IgD-negative memory B cell (primary cell): ENCODE data around the gene OR6Q1. TPM values are rescaled to one million over a fixed set of nuclear protein-coding genes. Genes with fewer than 3 reads are reported as not detected.

Source experiments
- H3K27ac Mint-ChIP-seq, 3 donors: one replicate each; pipeline ENCODE4 v1.8.0; 2020 to 2022; ENCODE audit warnings: mild to moderate bottlenecking in 3 of 3, mixed read lengths in 3 of 3, moderate library complexity in 1 of 3
- H3K27me3 Mint-ChIP-seq: one replicate; pipeline ENCODE4 v1.8.0; 2021; ENCODE audit warnings: mixed read lengths
- H3K36me3 Mint-ChIP-seq: one replicate; pipeline ENCODE4 v1.8.0; 2020; ENCODE audit warnings: mild to moderate bottlenecking, mixed read lengths
- H3K4me1 Mint-ChIP-seq, 3 donors: one replicate each; pipeline ENCODE4 v1.8.0; 2020 to 2022; ENCODE audit warnings: mixed read lengths in 3 of 3, mild to moderate bottlenecking in 1 of 3
- H3K4me3 Mint-ChIP-seq, 4 donors: one replicate each; pipeline ENCODE4 v1.8.0; 2020 to 2022; ENCODE audit warnings: mild to moderate bottlenecking in 4 of 4, mixed read lengths in 4 of 4, moderate library complexity in 3 of 4
- H3K9me3 Mint-ChIP-seq, 3 donors: one replicate each; pipeline ENCODE4 v1.8.0; 2020 to 2021; ENCODE audit warnings: mixed read lengths in 3 of 3, mild to moderate bottlenecking in 1 of 3
- polyA plus RNA-seq: library from polyadenylated mRNA; unstranded; fragments of 300-500 nt; fragmentation: Illumina TruSeq; gene quantifications from one replicate; pipeline ENCODE4 v1.2.3, GENCODE V29; 2021

The OR6Q1 gene
- polyA plus RNA-seq, 1 donor from 2014 or later, result not detected

DNA sequence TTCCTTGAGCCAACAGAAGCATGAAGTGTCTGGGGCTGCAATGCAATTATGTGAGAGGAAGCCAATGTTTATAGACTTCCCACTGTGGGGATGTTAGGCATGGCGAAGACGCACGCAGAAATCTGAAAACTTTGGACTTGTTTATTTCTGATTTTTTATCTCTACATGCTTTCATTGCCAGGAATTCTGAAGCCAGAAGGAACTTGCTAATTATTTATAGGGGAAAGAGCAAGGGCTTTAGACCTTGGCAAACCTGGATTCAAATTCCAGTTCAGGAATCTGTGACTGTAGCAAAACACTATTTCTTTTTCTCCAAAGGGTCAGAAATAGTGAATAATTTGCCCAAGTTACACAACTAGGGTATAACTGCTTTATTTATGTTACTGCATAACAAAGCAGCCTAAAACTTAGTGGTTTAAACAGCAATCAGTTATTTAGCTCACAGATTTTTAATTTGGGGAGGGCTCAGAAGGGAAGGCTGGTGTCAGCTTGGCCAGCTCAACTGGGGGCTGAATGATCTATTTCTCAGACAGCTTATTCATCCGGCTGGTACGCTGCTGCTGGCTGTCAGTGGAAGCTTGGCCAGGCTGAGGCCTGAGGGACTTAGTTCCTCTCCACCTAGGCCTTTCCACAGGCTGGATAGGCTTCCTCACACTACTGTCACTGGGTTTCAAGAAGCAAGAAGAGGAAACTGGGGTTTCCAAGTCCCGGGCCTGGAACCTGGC lies 1.9 kb upstream of the OR6Q1 start:
- H3K36me3 Mint-ChIP-seq, result no peaks in the 10 kb centered on the region
- H3K9me3 Mint-ChIP-seq, result peaks cover 4 to 8% (median 6%) of the 10 kb centered on the region in 3 donors
- no peaks in the 10 kb centered on the region for H3K4me1 Mint-ChIP-seq
- H3K27ac Mint-ChIP-seq, result no peak overlapping the region
- H3K4me3 Mint-ChIP-seq, result no peak overlapping the region
- peaks cover 5% of the 10 kb centered on the region for H3K27me3 Mint-ChIP-seq

DNA sequence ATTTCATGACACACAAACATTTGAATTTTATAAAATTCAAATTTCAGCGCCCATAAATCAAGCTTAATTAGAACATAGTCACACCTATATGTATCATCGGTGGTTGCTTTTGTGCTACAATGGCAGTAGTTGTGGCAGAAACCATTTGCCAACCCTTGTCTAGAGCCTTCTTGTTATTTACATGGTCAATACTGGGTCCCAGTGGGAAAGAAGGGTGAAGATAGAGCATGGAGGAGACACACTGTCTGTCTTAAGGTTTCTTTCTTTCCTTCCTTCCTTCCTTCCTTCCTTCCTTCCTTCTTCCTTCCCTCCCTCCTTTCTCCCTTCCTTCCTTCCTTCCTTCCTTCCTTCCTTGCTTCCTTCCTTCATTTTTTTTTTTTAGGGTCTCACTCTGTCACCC lies 3.7 kb downstream of the OR6Q1 start:
- Mint-ChIP-seq H3K9me3 (peaks cover 11 to 21% (median 12%) of the 10 kb centered on the region in 3 donors), H3K27me3 (peaks cover 1% of the 10 kb centered on the region), H3K27ac (no peak overlapping the region), H3K4me1 (no peaks in the 10 kb centered on the region), H3K36me3 (peaks cover 2% of the 10 kb centered on the region), H3K4me3 (no peak overlapping the region)

DNA sequence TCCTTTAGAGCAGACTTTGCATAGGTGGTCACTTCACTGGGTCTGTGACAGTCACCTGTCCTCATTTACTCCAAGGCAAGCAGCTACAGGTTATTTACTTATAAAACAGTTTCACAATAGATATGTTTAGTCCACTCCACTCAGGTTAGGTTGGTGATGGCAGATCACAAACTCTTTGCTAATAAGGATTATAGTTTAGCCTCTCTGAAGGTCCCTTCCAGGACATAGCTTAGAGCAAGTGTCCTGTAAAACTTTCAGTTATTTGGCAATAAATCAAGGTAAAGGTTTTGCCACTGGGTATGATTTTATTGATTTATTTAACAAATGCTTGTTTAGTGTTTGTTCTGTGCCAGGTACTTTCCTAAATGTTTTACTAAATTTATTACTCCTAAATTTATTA lies 8.8 kb downstream of the OR6Q1 start:
- H3K36me3 Mint-ChIP-seq, result peaks cover 2% of the 10 kb centered on the region
- peaks cover 6 to 18% (median 7%) of the 10 kb centered on the region in 3 donors for H3K9me3 Mint-ChIP-seq
- no peaks in the 10 kb centered on the region for H3K4me1 Mint-ChIP-seq
- no peak overlapping the region for H3K27ac Mint-ChIP-seq
- peaks cover 6% of the 10 kb centered on the region for H3K27me3 Mint-ChIP-seq
- no peak overlapping the region for H3K4me3 Mint-ChIP-seq

DNA sequence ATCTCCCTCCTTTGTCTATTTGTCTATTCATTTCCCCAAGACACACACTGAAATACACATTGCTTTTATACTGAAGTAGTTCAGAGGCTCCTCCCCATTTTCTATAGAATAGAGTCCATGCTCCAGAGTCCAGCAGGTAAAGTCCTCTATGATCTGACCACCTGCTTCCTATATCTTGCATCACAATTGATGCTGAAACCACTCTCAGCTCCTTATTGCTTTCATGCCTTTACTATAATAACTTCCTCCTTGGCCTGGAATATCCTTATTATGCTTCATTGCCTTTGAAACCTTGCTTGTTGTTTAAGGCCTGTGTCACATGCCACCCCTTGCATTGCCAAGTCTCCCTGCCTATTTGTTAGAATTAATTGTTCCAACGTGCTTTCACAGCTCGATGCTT lies 12.6 kb downstream of the OR6Q1 start:
- Mint-ChIP-seq H3K4me3 (no peak overlapping the region), H3K9me3 (peaks cover 0 to 4% (median 3%) of the 10 kb centered on the region in 3 donors), H3K36me3 (no peaks in the 10 kb centered on the region), H3K27ac (no peak overlapping the region), H3K4me1 (no peaks in the 10 kb centered on the region), H3K27me3 (peaks cover 6% of the 10 kb centered on the region)

DNA sequence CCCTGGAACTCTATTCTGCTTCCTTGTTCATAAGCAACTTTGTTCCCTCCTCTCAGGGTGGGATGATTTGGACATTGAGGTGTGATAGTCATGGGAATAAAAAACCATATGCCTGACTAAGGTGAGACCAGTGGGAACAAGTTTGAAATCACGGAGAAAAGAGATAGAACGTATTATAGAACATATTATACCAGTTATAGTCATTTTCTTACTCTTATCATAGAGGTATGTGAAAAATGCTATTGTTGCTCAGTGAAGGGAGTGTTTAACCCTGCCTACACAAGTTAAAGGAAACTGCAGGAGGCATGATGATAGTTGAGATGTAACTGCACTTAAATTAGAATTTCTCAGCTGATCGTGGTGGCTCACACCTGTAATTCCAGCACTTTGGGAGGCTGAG lies 15.5 kb downstream of the OR6Q1 start:
- H3K27ac Mint-ChIP-seq, result no peak overlapping the region
- peaks cover 4% of the 10 kb centered on the region for H3K27me3 Mint-ChIP-seq
- peaks cover 0 to 4% (median 3%) of the 10 kb centered on the region in 3 donors for H3K9me3 Mint-ChIP-seq
- no peaks in the 10 kb centered on the region for H3K4me1 Mint-ChIP-seq
- no peaks in the 10 kb centered on the region for H3K36me3 Mint-ChIP-seq
- no peak overlapping the region for H3K4me3 Mint-ChIP-seq

DNA sequence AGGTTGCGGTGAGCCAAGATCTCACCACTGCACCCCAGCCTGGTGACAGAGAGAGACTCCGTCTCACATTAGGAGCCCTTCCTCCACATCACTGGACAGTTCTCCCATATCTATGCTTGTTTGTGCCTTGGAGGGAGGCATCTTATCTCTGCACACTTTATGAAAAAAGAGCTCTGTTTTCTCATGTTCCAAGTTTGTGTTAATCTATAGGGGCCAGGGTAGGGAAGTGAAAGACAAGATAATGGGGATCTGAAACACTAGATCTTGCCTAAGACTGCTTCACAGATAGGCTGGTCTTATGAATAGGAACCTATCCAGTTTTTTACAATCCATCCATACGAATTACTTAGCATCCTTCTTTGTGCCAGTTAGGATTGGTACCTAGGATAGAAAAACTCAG lies 17.1 kb downstream of the OR6Q1 start:
- H3K4me1 Mint-ChIP-seq, result no peaks in the 10 kb centered on the region

DNA sequence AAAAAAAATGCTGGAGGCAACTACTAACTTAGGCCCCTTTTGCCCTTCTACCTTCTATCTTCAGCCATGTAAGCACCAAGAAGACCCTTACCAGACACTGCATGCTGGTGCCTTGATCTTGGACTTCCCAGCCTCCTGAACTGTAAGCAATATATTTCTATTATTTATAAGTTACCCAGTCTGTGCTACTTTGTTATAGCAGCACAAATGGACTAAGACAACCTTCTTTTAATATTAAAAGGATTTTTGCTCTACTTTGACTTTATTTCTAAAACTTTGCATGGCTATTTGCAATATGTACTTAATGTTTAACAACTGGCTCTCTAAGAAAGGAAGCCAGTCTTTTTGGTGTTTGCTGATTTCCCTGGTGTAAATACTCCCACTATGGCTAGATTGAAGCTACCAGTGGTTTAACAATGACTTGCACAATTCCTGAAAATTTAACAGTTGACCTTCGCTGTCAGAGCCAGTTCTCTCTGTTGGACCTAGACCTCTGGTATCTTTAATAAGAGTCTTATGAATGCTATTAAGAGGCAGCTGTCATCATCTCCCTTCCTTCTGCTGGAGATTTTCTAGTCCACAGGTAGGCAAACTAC lies 25.2 kb downstream of the OR6Q1 start:
- Mint-ChIP-seq H3K27ac (no peak overlapping the region), H3K27me3 (no peaks in the 10 kb centered on the region), H3K4me3 (no peak overlapping the region), H3K4me1 (no peaks in the 10 kb centered on the region), H3K36me3 (no peaks in the 10 kb centered on the region), H3K9me3 (peaks cover 0 to 2% (median 0%) of the 10 kb centered on the region in 3 donors)

More for the DNA sequence above, 17.1 kb downstream of the OR6Q1 start:
- peaks cover 2% of the 10 kb centered on the region for H3K27me3 Mint-ChIP-seq
- H3K4me3 Mint-ChIP-seq, result no peak overlapping the region
- peaks cover 0 to 3% (median 2%) of the 10 kb centered on the region in 3 donors for H3K9me3 Mint-ChIP-seq
- no peak overlapping the region for H3K27ac Mint-ChIP-seq
- no peaks in the 10 kb centered on the region for H3K36me3 Mint-ChIP-seq

DNA sequence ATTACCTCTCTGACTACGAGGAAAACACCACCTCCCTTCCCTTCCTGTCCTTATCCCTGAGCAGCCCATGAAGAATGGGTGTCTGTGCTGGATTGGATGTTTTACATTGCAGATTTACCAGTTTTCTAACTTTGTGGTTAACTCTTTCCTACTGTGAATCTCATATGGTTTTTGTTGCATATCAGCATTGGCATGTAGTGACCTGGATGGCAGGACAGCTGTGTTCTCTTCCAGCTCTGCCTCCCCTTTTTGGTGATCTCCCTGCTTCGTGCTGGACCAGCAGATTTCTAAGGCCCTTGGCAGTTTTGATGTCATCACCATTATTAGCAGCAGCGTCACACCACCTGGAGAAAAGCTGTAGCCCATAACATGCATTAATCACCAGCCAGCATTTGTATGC lies 26.7 kb downstream of the OR6Q1 start:
- H3K36me3 Mint-ChIP-seq, result no peaks in the 10 kb centered on the region
- no peak overlapping the region for H3K27ac Mint-ChIP-seq
- H3K27me3 Mint-ChIP-seq, result no peaks in the 10 kb centered on the region
- no peak overlapping the region for H3K4me3 Mint-ChIP-seq
- H3K4me1 Mint-ChIP-seq, result no peaks in the 10 kb centered on the region
- peaks cover 0 to 2% (median 0%) of the 10 kb centered on the region in 3 donors for H3K9me3 Mint-ChIP-seq

DNA sequence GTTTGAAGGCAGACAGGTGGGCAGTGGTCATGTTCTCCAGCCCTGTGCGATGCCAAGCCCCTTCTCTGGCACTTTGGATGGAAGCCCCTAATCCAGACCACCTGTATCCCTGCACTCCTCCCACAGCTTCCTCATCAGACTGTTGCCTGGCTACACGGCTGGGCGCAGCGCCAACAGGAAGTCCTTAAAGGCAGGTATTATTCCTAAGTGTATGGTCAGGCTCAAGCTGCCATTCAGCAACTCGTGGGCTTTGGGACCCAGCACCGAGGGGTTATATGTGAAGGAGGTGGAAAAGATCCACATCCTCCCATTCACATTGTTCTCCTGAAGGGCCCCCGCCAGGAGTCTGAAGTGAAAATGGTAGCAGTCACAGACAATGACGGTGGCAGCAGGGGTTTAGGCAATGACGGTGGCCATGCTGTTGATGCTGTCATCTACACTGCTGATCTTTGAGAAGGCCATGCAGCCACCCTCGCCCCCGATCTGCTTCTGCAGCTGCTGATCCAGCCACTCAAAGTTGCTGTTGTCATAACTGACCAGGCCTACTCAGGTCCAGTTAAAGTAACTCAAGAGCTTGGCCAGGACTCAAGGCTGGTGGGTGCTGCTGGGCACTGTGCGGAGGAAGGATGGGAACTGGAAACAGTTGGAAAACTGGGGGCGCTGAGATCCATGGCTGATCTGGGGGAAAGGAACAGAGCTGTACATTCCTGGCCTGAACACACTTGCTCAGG lies 27.7 kb downstream of the OR6Q1 start:
- no peak overlapping the region for H3K27ac Mint-ChIP-seq
- no peaks in the 10 kb centered on the region for H3K4me1 Mint-ChIP-seq
- H3K36me3 Mint-ChIP-seq, result no peaks in the 10 kb centered on the region
- H3K4me3 Mint-ChIP-seq, result no peak overlapping the region
- H3K9me3 Mint-ChIP-seq, result peaks cover 0 to 2% (median 0%) of the 10 kb centered on the region in 3 donors
- H3K27me3 Mint-ChIP-seq, result no peaks in the 10 kb centered on the region

GRCh38 chr11:58059007-58059350 lies 28.2 kb downstream of the OR6Q1 start:
- Mint-ChIP-seq H3K27me3 (no peaks in the 10 kb centered on the region), H3K9me3 (peaks cover 0 to 2% (median 0%) of the 10 kb centered on the region in 3 donors), H3K36me3 (no peaks in the 10 kb centered on the region), H3K4me1 (no peaks in the 10 kb centered on the region), H3K27ac (no peak overlapping the region), H3K4me3 (no peak overlapping the region)

DNA sequence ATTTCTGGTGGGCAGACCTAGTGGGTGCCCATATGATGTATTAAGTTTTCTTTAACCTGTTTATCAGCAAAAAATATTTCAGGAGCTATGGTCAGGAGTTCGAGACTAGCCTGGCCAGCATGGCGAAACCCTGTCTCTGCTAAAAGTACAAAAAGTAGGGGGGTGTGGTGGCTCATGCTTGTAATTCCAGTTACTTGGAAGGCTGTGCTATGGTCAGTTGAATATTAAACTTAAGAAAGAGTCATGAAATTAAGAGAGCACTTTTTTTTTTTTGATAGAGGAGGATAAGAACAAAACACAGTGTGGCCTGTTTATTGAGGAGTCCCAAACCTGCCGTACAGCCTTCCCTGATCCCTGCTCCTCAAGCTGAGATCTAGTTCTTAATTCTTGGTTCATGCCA lies 29.8 kb downstream of the OR6Q1 start:
- Mint-ChIP-seq H3K9me3 (peaks cover 0 to 2% (median 0%) of the 10 kb centered on the region in 3 donors), H3K27me3 (no peaks in the 10 kb centered on the region), H3K27ac (no peak overlapping the region), H3K36me3 (no peaks in the 10 kb centered on the region), H3K4me1 (no peaks in the 10 kb centered on the region), H3K4me3 (no peak overlapping the region)

DNA sequence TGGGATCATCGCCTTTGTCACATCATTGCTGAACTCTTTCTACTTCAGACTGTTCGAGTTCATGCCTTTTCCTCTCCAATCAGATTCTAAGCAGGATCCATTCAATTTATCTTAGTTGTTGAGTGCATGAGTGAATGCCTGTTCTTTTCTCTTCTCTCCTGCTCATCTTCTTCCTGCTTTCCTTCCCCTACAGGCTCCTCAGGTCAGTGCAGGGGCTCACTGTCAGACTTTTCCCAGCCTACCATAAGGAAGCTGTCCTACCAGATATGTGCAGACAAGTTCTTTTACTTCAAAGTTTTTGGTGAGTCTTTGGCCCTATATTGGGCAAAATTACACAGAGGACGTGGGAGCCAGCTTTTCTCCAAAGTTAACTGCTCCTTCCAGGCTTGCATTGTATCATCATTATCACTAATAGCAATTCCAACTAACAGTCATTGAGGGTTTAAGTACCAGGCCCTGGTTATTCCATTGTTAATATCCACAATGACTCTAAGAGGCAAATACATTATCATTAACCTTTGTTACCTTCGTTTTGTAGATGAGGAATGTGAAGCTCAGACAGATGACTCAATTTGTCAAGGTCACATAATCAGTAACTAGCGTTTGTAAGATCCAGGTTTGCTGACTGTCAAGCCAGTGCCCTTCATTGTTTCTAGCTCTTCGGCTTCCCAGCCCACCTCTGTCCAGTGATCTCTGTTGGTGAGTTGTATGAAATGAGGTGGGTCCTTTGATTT lies 30.4 kb downstream of the OR6Q1 start:
- peaks cover 0 to 2% (median 0%) of the 10 kb centered on the region in 3 donors for H3K9me3 Mint-ChIP-seq
- no peak overlapping the region for H3K4me3 Mint-ChIP-seq
- no peaks in the 10 kb centered on the region for H3K4me1 Mint-ChIP-seq
- H3K27me3 Mint-ChIP-seq, result no peaks in the 10 kb centered on the region
- no peaks in the 10 kb centered on the region for H3K36me3 Mint-ChIP-seq
- no peak overlapping the region for H3K27ac Mint-ChIP-seq

DNA sequence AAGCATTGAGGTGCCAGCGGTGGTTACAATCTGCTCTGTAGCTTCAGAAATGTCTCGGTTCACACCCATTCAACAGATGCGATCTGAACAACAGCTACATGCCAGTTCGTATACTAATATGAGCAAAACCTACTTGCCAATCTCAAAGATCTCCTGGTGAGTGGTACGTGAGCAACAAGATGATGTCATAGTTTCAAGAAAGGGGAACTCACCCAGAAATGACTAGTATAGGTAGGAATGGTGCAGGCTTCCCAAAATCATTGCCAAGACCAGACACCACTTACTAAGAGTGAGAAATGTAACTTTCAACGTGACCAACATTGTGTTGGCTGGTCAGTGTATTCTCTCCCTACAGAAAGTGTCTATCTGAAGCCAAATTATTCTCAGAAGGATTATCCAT lies 31.1 kb downstream of the OR6Q1 start:
- no peaks in the 10 kb centered on the region for H3K36me3 Mint-ChIP-seq

DNA sequence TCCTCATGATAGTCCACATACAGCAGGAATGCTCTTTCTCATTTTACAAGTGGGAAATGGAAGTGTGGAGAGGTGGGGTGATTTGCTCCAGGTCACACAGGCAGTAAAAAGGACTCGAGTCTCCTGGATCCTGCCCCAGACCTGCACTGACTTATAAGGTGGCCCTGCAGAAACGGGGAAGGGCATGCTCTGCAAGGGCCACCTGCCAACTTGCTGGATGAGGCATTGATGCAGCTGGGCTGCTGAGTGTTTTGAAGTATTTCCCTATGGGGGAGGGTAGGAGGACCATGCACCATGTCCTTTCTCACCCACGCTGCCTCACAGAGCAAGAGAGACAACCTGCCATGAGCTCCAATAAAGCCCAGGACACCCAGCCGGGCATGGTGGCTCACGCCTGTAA lies 36.9 kb downstream of the OR6Q1 start:
- Mint-ChIP-seq H3K4me3 (no peak overlapping the region), H3K27me3 (no peaks in the 10 kb centered on the region), H3K4me1 (no peaks in the 10 kb centered on the region), H3K27ac (no peak overlapping the region), H3K9me3 (peaks cover 0 to 2% (median 0%) of the 10 kb centered on the region in 3 donors), H3K36me3 (no peaks in the 10 kb centered on the region)

More for the DNA sequence above, 31.1 kb downstream of the OR6Q1 start:
- Mint-ChIP-seq H3K9me3 (peaks cover 0 to 2% (median 0%) of the 10 kb centered on the region in 3 donors), H3K27me3 (no peaks in the 10 kb centered on the region), H3K4me1 (no peaks in the 10 kb centered on the region), H3K4me3 (no peak overlapping the region), H3K27ac (no peak overlapping the region)

DNA sequence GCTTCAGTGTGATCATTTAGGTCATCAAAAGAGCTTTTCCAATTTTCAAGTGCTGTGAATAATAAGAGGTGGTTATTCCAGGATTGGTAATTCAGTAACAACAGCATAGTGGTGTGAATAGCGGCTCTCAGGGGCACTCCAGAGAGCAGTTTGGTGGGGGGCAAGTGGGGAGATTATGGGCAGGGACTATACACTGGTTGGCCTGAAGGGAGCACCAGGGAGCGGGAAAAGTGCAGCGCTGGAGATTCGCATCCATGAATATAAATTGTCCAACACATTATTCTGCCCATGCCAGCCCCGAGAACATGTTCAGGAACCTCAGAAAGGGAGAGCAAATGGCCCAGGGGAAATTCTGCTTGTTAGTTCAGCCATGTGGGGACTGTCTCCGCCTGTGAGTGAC lies 37.9 kb downstream of the OR6Q1 start:
- Mint-ChIP-seq H3K4me1 (no peaks in the 10 kb centered on the region), H3K27me3 (no peaks in the 10 kb centered on the region), H3K27ac (no peak overlapping the region), H3K36me3 (no peaks in the 10 kb centered on the region), H3K4me3 (no peak overlapping the region), H3K9me3 (peaks cover 0 to 3% (median 0%) of the 10 kb centered on the region in 3 donors)
